GM04504 (cell line): ENCODE data around the gene AMBRA1.

Source experiments
- DNase-seq: peaks from one replicate; pipeline ENCODE4 v3.0.0-alpha.2; 2012; ENCODE audit warnings: low read depth

Gene AMBRA1

DNA sequence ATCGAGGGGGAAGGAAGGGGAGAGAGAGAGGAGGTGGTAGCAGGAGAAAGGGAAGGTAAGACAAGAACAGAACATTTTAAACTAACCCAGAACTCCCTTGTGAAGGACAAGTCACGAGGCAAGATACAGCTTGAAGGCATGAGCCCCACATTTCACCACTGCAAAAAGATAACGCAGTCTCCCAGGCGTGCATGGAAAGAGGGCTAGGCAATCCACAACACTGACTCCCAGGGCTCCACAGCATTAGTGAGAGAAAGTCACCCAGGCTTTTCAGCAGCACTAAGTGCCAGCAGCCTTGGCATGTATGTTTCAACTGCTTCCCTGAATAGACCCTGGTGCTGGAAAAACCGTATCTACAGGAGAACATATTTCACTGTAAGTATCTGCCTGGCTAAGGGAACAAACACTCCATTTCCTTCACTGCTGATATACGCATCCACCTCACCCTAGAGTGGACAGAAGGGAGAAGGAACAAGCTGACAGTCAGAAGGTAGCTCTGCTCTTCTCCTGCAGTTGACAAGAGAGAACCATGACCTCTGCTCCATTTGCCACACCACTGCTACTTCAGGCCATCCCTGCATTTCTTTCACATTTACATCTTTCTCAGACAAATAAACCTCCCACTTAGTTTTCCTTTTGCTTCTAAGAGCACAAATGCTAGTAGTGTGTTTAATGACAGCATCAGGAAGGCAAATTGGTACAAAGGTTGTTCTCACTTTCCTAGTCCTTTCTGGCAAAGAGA lies 87.9 kb downstream of the AMBRA1 start:
- DNase-seq = no peak

GRCh38 chr11:46504817-46505613 lies 88.8 kb downstream of the AMBRA1 start:
- no peak for DNase-seq

- no peak for DNase-seq
Observed at GRCh38 chr11:46499821-46500220, 94.0 kb downstream of the AMBRA1 start.

DNA sequence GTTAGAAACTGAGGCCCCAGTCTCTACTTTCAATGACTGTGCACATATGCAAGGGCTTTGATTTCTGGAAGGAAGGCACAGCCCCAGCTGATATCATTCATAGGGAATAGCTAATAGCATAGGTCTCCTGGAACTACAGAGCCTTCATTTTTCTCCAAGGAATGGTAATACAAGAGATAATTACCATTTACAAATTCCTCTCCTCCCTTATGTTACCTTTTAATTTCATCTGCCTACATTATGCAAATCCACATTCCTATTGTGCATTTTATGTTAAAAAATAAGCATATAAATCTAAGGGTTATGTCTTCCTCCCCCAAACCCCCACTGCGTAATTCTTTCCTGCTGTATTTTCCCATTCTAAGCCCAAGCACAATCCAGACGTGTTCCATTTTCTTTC lies 94.9 kb downstream of the AMBRA1 start:
- DNase-seq = no peak

DNA sequence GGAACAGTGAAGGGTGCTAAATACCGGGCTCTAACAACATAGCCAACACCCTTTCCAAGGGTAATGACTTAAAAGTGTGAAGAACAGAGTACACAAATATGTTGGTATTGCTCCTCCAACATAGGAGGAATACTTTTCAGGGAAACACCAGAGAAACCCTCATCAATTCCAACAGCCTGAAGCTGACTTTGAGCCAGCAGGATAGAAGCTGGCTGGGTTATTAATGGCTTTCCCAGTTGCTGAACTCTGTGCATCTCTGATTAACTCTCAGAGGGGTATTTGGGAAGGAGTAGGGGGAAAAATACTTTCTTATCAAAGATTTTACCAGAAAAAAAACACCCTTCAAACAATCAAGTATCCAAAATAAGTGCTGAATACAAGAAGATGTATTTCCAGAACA lies 95.6 kb downstream of the AMBRA1 start:
- no peak for DNase-seq

- no peak for DNase-seq
Observed at GRCh38 chr11:46497498-46497897, 96.3 kb downstream of the AMBRA1 start.

DNA sequence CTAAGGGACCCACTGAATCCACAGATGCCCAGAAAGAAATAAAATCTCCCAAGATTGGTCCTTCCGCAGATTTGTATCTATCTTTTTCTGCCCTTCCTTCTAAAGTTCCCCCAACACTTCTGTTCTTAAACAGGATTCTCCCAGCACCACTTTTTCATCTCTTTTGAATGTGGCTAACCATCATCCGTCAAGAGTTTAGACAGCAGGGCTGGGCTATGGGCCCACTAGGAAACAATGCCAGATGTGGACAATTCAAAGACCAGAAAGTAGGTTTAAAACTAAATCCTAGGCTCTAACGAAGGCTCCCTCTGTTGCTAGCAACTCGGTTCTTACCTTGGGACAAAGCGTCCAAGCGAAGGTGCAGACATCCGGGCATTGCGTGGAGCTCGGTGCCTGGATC lies 100.0 kb downstream of the AMBRA1 start:
- DNase-seq = no peak

DNA sequence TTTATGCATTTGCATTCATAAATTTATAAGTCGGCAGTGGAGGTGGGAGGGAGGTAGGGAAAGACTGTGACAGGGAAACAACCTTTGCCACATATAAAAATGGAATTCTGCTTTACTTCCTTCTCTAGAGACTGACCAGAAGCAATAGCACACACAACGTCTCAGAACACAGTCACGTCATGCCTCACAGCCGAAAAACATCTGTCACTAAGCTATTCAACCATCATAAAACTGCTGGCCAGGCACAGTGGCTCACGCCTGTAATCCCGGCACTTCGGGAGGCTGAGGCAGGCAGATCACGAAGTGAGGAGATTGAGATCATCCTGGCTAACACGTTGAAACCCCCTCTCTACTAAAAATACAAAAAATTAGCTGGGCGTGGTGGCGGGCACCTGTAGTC lies 101.3 kb downstream of the AMBRA1 start:
- DNase-seq = no peak

DNA sequence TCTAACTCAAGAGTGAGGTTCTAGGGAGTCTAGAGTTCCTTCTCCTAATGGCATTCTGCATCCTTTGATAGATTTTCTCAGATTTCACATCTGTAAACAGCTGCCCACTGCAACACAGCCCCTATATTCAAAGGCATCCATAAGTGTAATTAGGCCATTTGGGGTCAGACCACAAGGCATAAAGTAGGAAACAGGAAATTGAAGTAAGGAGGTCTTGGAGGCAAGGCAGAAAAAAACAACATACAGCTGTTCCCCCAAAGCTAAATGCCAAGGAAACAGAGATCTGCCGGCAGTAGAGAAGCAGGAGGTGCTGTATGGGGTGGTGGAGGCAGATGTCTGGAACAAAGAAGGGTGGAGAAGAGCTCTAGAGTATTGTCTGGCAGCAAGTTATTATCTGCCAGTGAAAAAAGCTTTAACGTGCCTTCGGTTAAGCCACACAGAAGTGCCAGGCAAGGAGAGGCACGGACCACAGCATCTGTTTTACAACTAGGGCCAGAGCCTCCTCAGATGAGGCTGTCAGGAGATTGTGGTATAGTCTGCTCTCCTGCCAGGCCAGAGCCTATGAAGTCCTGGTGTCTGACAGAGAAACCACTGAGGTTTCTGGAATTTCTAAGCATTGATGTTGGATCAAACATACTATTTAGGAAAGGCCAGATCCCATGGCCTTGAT lies 102.0 kb downstream of the AMBRA1 start:
- DNase-seq = no peak

GRCh38 chr11:46490666-46491065 lies 103.2 kb downstream of the AMBRA1 start:
- no peak for DNase-seq

- DNase-seq = no peak
Observed at GRCh38 chr11:46489656-46490560, 103.9 kb downstream of the AMBRA1 start.

- DNase-seq = no peak
Observed at GRCh38 chr11:46485856-46486443, 107.9 kb downstream of the AMBRA1 start.

- no peak for DNase-seq
Observed at GRCh38 chr11:46484101-46484500, 109.7 kb downstream of the AMBRA1 start.

DNA sequence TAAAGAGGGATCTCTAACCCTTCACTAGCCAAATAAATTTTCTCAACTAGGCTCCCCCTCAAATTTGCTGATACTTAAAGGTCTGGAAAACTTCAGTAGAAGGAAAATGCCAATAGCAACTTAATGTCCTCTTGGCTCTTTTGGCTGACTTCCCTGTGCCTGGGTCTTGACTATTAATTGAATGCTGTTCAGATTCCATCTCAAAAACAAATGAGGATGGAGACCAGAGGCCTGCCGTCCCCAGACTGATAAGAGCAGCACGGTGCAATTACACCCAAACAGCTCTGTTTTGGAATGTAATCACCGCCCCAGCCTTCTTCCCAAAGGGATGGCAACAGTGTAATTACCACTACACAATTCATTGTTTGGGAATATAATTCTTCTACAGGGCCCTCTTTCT lies 112.9 kb downstream of the AMBRA1 start:
- no peak for DNase-seq

DNA sequence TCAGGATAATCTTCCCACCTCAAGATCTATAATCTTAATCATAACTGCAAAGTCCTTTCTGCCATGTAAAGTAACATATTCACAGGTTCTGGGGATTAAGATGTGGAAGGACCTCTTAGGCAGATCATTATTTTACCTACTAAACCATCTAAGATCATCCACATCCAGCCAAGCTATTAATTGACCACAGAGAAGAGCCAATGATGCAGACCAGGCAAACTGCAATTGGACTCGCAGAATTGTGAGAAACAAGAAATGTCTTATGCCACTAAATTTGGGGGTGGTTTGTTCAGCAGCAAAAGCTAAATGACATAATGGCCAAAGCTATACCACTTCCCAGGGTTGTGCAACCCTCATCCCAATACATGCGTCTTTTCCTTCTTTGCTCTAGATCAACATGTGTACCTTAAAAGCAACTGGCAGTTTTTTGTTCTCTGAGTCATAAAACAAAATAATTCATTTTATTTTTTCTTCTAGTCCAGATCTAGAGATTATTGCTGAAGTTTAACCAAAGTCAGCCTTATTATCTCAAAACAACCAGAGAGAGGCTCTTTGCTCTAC lies 113.6 kb downstream of the AMBRA1 start:
- no peak for DNase-seq

DNA sequence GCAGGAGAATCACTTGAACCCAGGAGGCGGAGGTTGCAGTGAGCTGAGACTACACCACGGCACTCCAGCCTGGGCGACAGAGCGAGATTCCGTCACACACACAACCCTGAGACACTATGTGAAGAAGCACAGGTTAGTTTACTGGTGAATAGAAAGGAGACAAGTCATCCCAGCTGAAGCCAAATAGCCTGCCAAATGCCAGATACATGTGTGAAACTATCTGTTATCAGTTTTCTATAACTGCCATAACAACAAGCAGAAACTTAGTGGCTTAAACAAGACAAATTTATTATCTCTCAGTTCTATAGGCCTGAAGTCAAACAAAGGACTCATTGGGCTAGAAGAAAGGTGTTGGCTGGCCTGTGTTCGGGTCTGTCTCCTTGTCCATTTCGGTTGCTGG lies 114.2 kb downstream of the AMBRA1 start:
- no peak for DNase-seq

- DNase-seq = no peak
Observed at GRCh38 chr11:46478196-46478595, 115.6 kb downstream of the AMBRA1 start.

- DNase-seq = no peak
Observed at GRCh38 chr11:46477136-46477535, 116.7 kb downstream of the AMBRA1 start.

DNA sequence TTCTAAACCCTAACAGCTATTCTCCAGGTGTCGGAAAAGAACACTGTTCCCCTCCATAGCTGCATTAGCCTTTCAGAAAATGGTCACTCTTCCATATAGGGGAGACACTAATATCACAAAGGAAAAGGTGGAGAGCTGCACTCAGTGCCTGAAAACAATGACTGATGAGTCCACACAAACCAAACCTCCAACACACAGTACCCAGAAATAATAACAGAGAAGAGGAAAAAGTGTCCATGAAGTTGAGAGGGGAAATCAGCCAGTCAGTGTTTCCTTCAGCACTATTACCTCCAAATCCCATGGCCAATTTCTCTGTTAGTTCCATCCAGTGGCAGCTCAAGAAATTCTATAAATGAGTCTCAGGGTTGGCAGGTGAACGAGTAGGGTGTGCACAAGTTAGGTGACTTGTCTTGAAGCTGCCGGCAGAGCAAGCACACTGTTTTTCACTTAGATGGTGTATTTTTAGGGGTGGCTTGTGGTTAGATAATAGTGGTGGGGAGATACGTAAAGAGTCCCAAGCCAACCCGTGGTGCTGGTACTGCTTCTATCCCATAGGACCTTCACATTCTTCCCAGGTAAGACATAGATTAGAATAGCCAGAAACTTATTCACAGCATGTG lies 117.8 kb downstream of the AMBRA1 start:
- DNase-seq = no peak

GRCh38 chr11:46475051-46475925 lies 118.5 kb downstream of the AMBRA1 start:
- DNase-seq = no peak
